Left renal pelvis (tissue), 4 donors: ENCODE measurements around the gene ZNF532. TPM values are rescaled to one million over a fixed set of nuclear protein-coding genes. Genes with fewer than 3 reads are reported as not detected.
"Not testable (repeated sequence)": the region's sequence is repeated elsewhere in the genome, so short reads cannot be mapped to it uniquely, and the experiment has no call there.

Experiments
- DNase-seq, 4 donors: peaks; one replicate each; pipeline ENCODE4 v3.0.0-alpha.2; 2013; ENCODE audit warnings: low read depth in 4 of 4, low spot score in 3 of 4
- polyA plus RNA-seq, 4 donors: library from polyadenylated mRNA; unstranded; fragments of 120-200 nt; gene quantifications; one replicate each; pipeline ENCODE4 v1.2.1, GENCODE V29; 2013; ENCODE audit not compliant: insufficient read length in 4 of 4

ZNF532 gene
- polyA plus RNA-seq: 100 to 1,000 TPM in 2 of 4 donors, 10 to 100 TPM in 2; 89.8 to 141 (median 102) TPM

- DNase-seq: peak; percentile 74 to 79 (median 78)
Observed at GRCh38 chr18:58864146-58865032, at the start of gene ZNF532. ZNF532 (plus strand) TSS chr18:58864877. CDS start in a region left out here.

DNA sequence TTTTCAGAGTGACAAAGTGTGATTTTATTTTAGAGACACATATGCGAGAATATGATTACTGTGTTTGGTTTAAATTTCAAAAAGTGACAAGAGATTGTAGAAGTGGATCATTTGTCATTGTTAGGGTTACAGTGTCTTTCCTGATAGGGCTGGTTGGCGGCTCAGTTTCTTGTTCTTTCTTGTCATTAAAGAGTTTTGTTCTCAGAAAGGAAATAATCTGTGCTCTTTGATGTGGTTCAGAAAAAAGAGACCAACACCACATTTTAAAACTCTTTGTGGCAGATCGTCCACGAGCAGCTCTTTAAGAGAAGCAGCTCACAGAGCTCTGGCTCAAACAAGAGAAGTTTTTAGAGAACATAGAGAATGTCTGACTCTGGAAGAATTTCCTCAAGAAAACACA, 45.6 kb upstream of the ZNF532 start:
- DNase-seq: no peak

- no peak for DNase-seq
Observed at GRCh38 chr18:58820251-58820650, 44.4 kb upstream of the ZNF532 start.

DNA sequence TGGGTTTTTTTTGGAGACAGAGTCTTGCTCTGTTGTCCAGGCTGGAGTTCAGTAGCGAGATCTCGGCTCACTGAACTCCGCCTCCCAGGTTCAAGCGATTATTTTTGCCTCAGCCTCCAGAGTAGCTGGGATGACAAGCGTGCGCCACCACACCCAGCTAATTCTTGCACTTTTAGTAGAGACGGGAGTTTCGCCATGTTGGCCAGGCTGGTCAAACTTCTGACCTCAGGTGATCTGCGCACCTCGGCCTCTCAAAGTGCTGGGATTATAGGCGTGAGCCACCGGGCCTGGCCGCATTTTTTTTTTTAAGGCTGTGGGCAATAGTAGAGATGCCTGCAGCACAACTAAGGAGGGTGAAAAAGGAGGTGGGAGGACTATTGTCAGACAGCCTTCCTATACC, 41.7 kb upstream of the ZNF532 start:
- no peak for DNase-seq

DNA sequence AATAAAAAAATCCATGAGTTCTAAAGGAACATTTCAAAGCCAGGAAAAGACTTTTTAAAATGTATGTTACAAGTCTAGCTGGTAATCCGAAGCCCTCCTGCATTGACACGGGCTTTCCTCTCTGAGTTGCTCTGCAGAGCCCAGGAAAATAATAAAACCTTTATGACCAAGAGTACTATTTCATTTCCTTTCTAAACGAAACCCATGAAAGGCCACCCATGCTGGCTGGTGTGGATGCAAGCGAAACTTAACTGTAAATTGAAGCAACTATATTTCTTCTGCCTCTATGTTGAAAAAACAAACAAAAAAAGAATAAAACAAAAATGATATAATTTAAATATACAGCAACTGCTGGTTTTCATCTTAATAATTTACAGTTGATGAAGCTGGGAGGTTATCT, 41.3 kb upstream of the ZNF532 start:
- peak in 1 of 4 donors; percentile 53 for DNase-seq

DNA sequence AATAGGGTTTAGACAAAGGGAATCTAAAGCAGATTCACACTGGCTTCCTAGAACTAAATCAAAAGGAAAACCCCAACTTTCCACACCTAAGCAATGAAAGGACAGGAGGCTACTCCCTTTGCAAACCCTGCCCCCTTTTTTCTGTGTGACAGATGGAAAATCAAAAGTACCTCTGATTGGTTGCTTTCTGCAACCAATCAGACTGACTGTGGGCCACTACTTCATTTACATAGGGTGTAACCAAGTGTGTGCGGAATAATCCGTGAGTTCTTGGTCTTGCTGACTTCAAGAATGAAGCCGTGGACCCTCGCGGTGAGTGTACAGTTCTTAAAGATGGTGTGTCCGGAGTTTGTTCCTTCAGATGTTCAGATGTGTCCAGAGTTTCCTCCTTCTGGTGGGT, 37.8 kb upstream of the ZNF532 start:
- not testable (repeated sequence) for DNase-seq

- DNase-seq: no peak
Observed at GRCh38 chr18:58827428-58827827, 37.2 kb upstream of the ZNF532 start.

GRCh38 chr18:58827886-58828285, 36.8 kb upstream of the ZNF532 start:
- no peak for DNase-seq

DNA sequence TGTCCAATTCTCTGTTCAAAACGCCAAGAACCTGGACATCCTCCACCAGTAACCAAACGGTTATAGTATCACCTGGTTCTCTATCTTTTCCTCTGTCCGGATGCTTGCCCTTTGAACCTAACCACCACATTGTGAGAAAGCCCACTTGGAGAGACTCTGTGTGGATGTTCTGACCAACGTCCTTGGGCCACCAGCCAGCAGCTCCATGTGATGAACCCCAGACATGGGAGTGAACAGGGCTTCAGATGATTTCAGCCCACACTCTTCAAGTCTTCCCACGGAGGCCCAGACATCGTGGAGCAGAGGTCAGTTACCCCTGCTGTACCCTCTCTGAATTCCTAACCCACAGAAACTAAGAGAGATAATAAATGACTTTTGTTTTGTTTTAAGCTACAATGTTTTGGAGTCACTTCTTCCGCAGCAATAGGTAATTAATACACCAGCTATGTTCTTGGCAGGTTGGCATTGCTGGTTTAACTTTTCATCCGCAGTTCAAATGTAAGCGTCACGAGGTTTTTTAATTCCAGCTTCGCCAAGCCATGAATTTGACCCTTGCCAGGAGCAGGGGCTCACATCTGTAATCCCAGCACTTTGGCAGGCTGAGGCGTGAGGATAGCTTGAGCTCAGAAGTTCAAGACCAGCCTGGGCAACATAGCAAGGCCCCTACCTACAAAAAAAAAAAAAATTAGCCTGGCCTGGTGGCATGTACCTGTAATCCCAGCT, 36.1 kb upstream of the ZNF532 start:
- no peak for DNase-seq

- no peak for DNase-seq
Observed at GRCh38 chr18:58829263-58829662, 35.4 kb upstream of the ZNF532 start.

DNA sequence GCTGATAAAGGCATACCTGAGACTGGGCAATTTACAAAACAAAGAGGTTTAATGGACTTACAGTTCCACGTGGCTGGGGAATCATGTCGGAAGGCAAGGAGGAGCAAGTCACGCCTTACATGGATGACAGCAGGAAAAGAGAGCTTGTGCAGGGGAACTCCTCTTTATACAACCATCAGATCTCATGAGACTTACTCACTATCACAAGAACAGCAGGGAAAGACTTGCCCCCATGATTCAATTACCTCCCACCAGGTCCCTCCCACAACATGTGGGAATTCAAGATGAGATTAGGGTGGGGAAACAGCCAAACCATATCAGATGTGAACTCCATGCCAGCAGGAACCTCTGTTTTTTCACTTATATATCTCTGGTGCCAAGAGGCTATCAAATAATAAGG, 34.8 kb upstream of the ZNF532 start:
- not testable (repeated sequence) for DNase-seq

DNA sequence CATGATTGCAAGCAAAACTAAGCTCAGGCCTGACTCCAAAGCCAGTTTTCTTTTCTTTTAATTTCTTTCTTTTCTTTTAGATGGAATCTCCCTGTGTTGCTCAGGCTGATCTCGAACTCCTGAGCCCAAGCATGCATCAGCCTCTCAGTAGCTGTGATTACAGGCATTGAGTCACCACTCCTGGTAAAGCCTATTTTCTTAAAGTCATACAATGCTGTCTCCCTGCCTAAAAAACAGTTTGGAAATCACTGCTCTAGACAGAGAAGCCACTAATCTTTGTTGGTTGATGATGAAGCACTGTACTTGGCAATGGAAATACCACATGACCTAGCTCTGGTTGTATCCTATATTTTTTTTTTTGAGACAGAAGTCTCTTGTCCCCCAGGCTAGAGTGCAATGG, 33.1 kb upstream of the ZNF532 start:
- DNase-seq: no peak

- no peak for DNase-seq
Observed at GRCh38 chr18:58838165-58838860, 26.4 kb upstream of the ZNF532 start.

- DNase-seq: no peak
Observed at GRCh38 chr18:58838946-58839345, 25.7 kb upstream of the ZNF532 start.

DNA sequence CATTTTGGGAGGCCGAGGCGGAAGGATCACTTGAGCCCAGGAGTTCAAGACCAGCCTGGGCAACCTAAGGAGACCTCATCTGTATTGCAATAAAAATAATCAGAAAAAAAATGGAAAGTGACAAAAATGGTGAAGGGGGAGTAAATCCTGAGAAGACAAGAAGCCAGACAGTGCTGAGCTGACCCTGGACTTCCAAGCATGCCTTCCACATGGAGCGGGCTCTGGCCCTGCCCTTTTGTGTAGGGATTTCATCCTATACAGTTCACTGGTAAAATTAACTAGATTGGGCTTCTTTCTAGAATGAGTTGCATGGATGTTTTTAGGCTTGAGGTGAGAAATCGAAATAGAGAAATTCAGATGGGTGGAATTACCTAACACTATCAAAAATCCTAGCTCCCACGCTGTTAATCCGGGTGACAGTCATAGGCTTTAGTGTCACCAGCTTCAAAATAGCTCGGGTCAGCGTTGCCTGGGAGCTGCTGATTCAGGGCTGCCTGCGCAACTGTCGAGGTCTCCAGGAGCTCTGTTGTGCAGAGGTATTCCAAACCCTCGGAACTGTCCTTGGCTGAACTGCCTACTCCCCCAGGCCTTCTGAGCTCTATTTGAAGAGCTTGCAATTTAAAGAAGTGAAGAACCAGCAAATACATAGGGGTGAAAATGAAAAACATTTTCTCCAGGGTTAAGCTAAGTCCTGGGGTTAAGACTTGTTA, 21.5 kb upstream of the ZNF532 start:
- DNase-seq: no peak

- no peak for DNase-seq
Observed at GRCh38 chr18:58843688-58844035, 21.0 kb upstream of the ZNF532 start.

- DNase-seq: no peak
Observed at GRCh38 chr18:58844871-58845270, 19.8 kb upstream of the ZNF532 start.

- DNase-seq: no peak
Observed at GRCh38 chr18:58845928-58846724, 18.6 kb upstream of the ZNF532 start.

DNA sequence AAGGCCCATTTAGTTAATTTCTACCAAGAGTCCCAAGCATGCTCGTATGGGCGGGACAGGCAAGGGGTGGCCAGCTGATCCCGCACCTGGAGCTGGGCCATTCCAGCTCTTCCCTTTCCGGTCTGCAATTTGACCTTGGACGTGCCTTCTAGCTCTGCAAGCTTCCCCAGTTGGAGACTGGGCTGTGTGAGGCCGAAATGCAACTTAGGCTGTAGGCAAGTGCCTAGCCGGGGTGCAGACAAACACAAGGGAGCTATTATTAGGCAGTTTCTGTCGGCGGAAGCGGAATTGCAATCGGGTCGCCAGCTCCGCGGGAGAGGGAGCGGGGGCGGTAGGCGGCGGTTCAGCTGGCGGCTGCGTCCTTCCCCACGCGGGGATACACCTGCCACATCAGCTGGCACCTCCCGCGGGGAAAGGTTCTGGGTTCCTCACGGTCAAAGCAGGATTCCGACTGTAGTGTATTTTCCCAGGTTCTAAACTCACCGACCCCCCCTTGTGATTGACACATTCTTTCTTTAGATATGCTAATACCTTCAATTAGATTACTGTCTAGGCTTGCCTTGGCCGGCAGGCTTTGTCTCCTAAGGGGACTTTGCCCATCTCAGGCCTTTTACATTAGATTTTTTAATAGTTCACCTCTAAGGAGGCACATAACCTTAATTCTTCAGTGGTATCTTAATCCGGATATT, 17.1 kb upstream of the ZNF532 start:
- no peak for DNase-seq
